Neural cell (in vitro differentiated cells): Measurements from ENCODE around the gene CISD3.

Experiments used
- CTCF ChIP-seq: fragments of 450-650 bp; IDR thresholded peaks from 2 replicates; pipeline ENCODE4 v1.5.1; 2014; ENCODE audit warnings: antibody characterized with exemption, mild to moderate bottlenecking, moderate library complexity; ENCODE audit not compliant: poor library complexity, severe bottlenecking
- EP300 ChIP-seq: fragments of 450-650 bp; conservative IDR thresholded peaks from 2 replicates; pipeline ENCODE4 v1.6.1; 2014; ENCODE audit warnings: antibody characterized with exemption, mild to moderate bottlenecking, moderate library complexity; ENCODE audit not compliant: poor library complexity, severe bottlenecking
- EZH2 ChIP-seq: fragments of 200-600, 300-800 bp; shearing (Covaris generic), sonication (generic); IDR thresholded peaks from 2 replicates; pipeline ENCODE4 v1.6.1; 2014; ENCODE audit warnings: antibody characterized with exemption, low read length, borderline replicate concordance, mild to moderate bottlenecking; ENCODE audit not compliant: insufficient read depth, poor library complexity, severe bottlenecking
- MXI1 ChIP-seq: fragments of 450-650 bp; conservative IDR thresholded peaks from 2 replicates; pipeline ENCODE4 v1.6.1; 2014; ENCODE audit warnings: antibody characterized with exemption, mild to moderate bottlenecking; ENCODE audit not compliant: poor library complexity, severe bottlenecking
- POLR2AphosphoS5 ChIP-seq: IDR thresholded peaks from 2 replicates; pipeline ENCODE4 v1.6.1; 2012
- RAD21 ChIP-seq: fragments of 450-650 bp; conservative IDR thresholded peaks from 2 replicates; pipeline ENCODE4 v1.6.1; 2014; ENCODE audit warnings: antibody characterized with exemption, mild to moderate bottlenecking, moderate library complexity
- REST ChIP-seq: IDR thresholded peaks from 2 replicates; pipeline ENCODE4 v1.6.1; 2012; ENCODE audit warnings: borderline replicate concordance
- SMC3 ChIP-seq: fragments of 450-650 bp; conservative IDR thresholded peaks from 2 replicates; pipeline ENCODE4 v1.6.1; 2014; ENCODE audit warnings: antibody characterized with exemption, mild to moderate bottlenecking, moderate library complexity; ENCODE audit not compliant: poor library complexity

GRCh38 chr17:38721802-38722201 is 8.3 kb upstream of the CISD3 start:
- TF ChIP-seq CTCF, result no peak
- no peak for TF ChIP-seq REST
- no peak for TF ChIP-seq RAD21
- no peak for TF ChIP-seq POLR2AphosphoS5
- no peak for TF ChIP-seq SMC3
- no peak for TF ChIP-seq MXI1
- no peak for TF ChIP-seq EP300
- no peak for TF ChIP-seq EZH2
